ENCODE measurements around the gene DEFB132.

GRCh38 chr20:266596-267562 is 9.4 kb downstream of the DEFB132 start:
- TF ChIP-seq CTCF (IDR thresholded peaks at IDR 0.05; ENCODE audit: low read depth, low read length) (peak; percentile 96), EZH2phosphoT487 (IDR thresholded peaks at IDR 0.05; ENCODE audit: low read depth) (no peak)

Data from OCI-LY3 (cell line).